ENCODE results near the gene INSR. TPM values are rescaled to one million over a fixed set of nuclear protein-coding genes. Genes with fewer than 3 reads are reported as not detected.

INSR gene
- total RNA-seq, 3 donors from 2014 or later, result 1.3 to 2.3 (median 1.6) TPM

DNA sequence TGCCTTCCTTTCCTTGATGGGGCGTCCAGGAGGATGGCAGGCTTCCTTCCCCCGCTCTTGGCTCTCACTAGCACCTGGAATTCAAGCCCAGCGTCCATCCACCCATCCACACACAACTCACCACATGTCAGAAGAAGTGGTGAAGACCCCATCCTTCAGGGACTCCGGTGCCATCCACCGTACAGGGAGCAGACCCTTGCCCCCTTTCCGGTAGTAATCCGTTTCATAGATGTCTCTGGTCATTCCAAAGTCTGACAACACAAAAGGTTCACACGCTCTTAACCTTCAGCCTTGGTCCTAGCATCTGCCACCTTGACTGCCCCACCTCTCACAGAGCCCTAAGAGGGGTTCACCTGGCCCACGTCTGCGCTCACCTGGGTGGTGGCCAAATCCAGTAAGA lies 173.7 kb downstream of the INSR start:
- ATAC-seq (no peak), DNase-seq (no peak)
- Mint-ChIP-seq H3K9me3 (no peaks in the 10 kb centered on the region), H3K27me3 (ENCODE audit: low read depth) (no peaks in the 10 kb centered on the region), H3K4me3 (no peak overlapping the region), H3K4me1 (ENCODE audit: low read depth) (no peaks in the 10 kb centered on the region), H3K36me3 (ENCODE audit: insufficient read depth) (no peaks in the 10 kb centered on the region)

DNA sequence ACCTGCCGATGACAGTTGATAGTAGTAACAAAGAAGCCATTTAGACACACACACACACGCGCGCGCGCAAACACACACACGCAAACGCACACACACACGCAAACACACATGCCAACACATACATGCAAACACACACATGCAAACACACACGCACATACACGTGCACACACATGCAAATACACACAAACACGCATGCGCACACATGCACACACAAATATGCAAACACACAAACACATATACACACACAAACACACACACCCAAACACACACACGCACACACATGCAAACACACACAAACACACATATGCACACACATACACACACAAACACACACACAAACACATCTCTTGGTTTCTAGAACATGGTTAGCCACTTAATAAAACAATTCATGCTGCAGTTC lies 174.6 kb downstream of the INSR start:
- no peaks in the 10 kb centered on the region for H3K9me3 Mint-ChIP-seq
- no peak for ATAC-seq
- no peak overlapping the region for H3K4me3 Mint-ChIP-seq
- DNase-seq, result no peak
- H3K36me3 Mint-ChIP-seq (ENCODE audit: insufficient read depth), result no peaks in the 10 kb centered on the region
- H3K4me1 Mint-ChIP-seq (ENCODE audit: low read depth), result no peaks in the 10 kb centered on the region
- no peaks in the 10 kb centered on the region for H3K27me3 Mint-ChIP-seq (ENCODE audit: low read depth)

DNA sequence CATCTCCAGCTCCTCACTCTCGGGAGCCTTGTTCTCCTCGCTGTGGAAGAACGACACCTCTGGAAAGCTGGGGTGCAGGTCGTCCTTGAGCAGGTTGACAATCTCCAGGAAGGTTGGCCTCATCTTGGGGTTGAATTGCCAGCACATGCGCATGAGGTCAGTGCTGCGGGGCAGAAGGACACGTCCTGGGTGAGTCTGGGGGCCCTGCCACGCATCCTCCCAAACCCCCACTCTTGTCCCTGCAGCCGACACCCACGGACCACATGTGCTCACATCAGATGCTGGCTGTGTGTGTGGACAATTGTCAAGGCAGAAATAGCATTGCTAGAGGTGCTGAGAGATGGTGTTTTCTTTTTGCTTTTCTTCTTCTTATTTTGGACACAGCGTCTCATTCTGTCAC lies 177.0 kb downstream of the INSR start:
- H3K9me3 Mint-ChIP-seq, result peaks cover 5% of the 10 kb centered on the region
- H3K27me3 Mint-ChIP-seq (ENCODE audit: low read depth), result peaks cover 9% of the 10 kb centered on the region
- H3K4me1 Mint-ChIP-seq (ENCODE audit: low read depth), result no peaks in the 10 kb centered on the region
- ATAC-seq (no peak), DNase-seq (no peak)
- H3K36me3 Mint-ChIP-seq (ENCODE audit: insufficient read depth), result no peaks in the 10 kb centered on the region
- H3K4me3 Mint-ChIP-seq, result no peak overlapping the region

DNA sequence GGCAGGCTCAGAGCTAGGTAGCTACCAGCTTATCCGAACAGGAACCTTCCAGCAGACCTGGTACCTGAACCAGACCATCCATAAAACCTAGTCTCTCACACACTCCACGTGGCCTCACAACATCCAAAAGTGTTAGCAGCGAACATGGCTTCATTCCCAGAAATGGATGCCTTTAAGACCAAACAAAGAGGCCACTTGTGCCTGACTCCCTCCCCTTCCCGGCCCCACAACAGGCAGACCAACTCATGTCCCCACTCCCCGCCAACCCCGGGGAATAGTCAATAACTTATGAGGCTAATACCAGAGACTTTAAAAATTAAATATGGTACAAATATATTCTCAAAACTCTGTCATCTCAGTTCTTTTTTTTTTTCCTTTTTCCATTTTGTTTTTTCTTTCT lies 178.5 kb downstream of the INSR start:
- H3K27me3 Mint-ChIP-seq (ENCODE audit: low read depth), result peaks cover 11% of the 10 kb centered on the region
- H3K9me3 Mint-ChIP-seq, result peaks cover 5% of the 10 kb centered on the region
- no peaks in the 10 kb centered on the region for H3K4me1 Mint-ChIP-seq (ENCODE audit: low read depth)
- no peaks in the 10 kb centered on the region for H3K36me3 Mint-ChIP-seq (ENCODE audit: insufficient read depth)
- no peak for DNase-seq
- no peak for ATAC-seq
- H3K4me3 Mint-ChIP-seq, result no peak overlapping the region

DNA sequence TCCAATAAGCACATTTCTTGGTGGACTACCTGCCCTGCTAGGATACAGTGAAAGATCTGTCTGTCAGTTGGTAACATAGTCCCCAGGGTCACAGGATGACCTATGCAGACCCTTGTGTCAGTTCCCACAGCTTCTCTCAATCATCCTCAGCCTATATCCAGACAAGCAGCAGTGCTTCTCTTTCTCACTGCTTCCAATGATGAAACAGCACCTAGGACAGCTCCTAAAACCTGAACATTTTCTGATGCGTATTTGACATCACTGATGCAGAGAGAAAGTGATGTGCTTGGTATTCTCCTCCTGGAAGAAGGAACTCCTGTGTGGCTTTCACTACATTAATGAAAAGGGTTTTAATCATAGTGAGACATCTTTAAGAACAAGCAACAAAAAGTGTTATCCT lies 181.0 kb downstream of the INSR start:
- DNase-seq (no peak), ATAC-seq (no peak)
- Mint-ChIP-seq H3K36me3 (ENCODE audit: insufficient read depth) (no peaks in the 10 kb centered on the region), H3K4me3 (no peak overlapping the region), H3K9me3 (peaks cover 5% of the 10 kb centered on the region), H3K4me1 (ENCODE audit: low read depth) (no peaks in the 10 kb centered on the region), H3K27me3 (ENCODE audit: low read depth) (peaks cover 11% of the 10 kb centered on the region)

DNA sequence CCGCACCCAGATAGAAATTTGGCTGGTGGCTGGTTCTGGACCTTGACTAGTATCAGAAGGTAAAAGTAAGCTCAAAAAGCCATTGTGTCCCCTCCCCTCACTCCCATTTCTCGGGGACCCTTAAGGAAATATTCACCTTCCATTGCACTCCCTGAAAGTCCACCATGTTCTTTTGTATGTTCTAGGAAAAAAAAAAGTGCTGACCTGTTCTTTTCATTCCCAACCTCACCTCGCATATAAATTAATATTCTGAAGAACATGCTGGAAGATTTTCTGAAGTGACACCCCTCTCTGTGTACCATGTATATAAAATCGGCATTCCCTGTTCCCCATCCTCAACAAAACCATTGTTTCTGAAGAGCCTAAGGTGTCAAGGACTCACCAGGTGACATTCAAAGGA lies 181.5 kb downstream of the INSR start:
- DNase-seq (no peak), ATAC-seq (no peak)
- Mint-ChIP-seq H3K4me3 (no peak overlapping the region), H3K36me3 (ENCODE audit: insufficient read depth) (no peaks in the 10 kb centered on the region), H3K9me3 (peaks cover 5% of the 10 kb centered on the region), H3K4me1 (ENCODE audit: low read depth) (no peaks in the 10 kb centered on the region), H3K27me3 (ENCODE audit: low read depth) (peaks cover 11% of the 10 kb centered on the region)

DNA sequence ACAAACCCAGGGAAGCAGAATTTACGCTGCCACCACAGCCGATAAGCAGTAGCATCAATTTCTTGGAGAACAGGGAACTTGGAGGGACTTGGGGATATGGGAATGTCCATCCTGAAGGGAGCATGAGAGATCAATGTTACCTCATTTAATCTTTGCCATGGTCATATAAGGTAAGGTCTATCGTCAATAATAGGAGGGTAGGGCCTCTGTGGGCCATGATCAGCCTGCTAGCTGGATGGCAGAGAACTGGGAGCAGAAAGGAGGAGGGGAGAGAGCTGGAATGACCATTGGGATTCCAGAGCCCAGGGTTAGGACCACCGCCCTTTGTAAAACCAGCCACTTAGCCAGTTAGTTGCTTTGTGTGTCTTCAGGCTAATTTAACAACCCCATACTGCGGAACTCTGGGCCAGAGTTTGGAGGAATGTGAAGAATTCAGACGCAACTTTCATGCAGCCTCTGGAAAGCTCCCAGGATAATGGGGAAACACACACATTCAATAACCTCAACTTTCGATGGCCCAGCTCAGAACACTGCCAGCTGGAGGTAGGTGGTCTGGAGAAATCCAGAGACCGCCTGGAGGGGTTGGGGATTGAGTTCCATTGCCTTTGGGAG lies 184.4 kb downstream of the INSR start:
- ATAC-seq (no peak), DNase-seq (no peak)
- Mint-ChIP-seq H3K36me3 (ENCODE audit: insufficient read depth) (no peaks in the 10 kb centered on the region), H3K27me3 (ENCODE audit: low read depth) (peaks cover 11% of the 10 kb centered on the region), H3K9me3 (peaks cover 5% of the 10 kb centered on the region), H3K4me3 (no peak overlapping the region), H3K4me1 (ENCODE audit: low read depth) (no peaks in the 10 kb centered on the region)

DNA sequence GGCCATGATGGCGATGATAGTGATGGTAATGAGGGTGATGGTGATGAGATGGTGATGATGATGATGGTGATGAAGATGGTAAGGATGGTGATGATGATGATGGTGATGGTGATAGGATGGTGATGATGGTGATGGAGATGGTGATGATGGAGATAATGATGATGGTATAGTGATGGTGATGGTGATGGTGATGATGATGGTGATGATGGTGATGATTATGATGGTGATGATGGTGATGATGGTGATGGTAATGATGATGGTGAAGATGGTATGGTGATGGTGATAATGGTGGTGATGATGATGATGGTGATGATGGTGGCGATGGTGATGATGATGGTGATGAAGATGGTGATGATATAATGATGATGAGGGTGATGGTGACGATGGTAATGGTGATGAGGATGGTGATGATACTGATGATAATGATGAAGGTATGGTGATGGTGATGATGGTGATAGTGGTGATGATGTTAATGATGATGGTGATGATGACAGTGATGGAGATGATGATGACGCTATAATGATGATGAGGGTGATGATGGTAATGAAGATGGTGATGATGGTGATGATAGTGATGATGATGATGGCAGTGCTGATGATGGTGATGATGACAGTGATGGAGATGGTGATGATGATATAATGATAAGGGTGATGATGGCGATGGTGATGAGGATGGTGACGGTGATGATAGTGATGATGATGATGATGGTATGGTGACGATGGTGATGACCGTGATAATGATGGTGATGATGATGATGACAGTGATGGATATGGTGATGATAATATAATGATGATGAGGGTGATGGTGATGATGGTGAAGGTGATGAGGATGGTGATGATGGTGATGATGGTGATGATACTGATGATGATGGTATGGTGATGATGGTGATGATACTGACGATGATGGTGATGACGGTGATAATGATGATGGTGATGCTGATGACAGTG lies 187.2 kb downstream of the INSR start:
- Mint-ChIP-seq H3K4me3 (no peak overlapping the region), H3K36me3 (ENCODE audit: insufficient read depth) (no peaks in the 10 kb centered on the region), H3K9me3 (no peaks in the 10 kb centered on the region), H3K27me3 (ENCODE audit: low read depth) (no peaks in the 10 kb centered on the region), H3K4me1 (ENCODE audit: low read depth) (peaks cover 4% of the 10 kb centered on the region)
- DNase-seq (no peak), ATAC-seq (no peak)

DNA sequence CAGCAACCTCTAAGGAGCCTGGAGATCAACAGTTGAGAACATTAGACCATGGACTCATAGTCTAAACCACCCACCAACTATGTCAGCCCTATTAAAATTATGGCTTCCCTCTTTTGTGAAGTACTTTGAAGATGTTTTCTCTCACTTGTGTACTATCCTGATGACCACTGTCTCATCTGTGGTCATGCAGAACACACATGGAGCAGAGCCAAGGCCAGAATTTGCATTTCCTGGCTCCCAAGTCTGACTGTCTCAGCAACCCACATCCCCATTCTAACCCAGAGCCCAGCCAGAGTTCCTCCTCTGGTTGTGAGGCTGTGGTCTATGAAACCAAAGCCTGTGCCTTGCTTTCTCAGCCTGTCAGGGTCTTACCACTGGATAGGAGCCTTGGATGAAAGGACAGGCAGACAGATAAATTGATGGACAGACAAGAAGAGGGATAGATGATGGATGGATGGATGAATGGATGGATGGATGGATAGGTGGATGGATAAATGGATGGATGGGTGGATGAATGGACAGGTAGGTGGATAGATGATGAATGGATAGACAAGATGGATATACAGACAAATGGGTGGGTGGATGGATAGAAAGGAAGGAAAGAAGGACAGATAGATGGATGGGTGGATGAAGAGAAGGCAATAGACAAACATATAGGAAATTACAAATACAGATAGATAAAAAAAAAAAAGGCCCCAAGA lies 189.3 kb downstream of the INSR start:
- Mint-ChIP-seq H3K27me3 (ENCODE audit: low read depth) (no peaks in the 10 kb centered on the region), H3K4me3 (no peak overlapping the region), H3K36me3 (ENCODE audit: insufficient read depth) (no peaks in the 10 kb centered on the region), H3K9me3 (no peaks in the 10 kb centered on the region), H3K4me1 (ENCODE audit: low read depth) (peaks cover 11% of the 10 kb centered on the region)
- no peak for DNase-seq
- ATAC-seq, result no peak

DNA sequence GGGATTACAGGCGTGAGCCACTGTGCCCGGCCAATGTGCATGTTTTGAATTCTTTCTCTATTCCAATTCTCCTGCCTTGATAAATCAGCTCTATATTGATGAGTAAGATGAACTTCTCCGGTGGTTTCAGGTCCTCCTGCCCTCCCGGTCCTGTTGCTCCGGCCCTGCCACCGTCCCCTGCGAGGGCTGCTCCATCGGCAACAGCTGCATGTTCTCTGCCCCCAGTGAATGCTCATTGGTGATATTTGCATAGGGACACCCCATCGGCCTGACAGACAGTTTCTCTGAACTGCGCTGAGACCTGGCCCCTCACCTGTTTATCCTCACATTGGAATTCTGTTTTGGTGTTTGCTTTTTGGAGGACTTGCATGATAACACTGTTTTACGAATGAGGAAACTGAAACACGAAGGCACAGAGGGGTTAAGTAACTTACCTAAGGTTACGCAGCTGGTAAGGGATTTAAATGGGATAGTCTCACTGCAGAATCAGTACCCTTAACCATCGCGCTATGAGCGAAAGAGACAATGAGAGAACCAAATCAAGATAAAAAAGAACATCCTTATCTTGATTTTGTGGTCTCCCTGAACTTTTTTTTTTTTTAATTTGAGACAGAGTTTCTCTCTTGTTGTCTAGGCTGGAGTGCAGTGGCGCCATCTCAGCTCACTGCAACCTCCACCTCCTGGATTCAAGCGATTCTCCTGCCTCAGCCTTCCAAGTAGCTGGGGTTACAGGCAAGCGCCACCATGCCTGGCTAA lies 192.5 kb downstream of the INSR start:
- H3K36me3 Mint-ChIP-seq (ENCODE audit: insufficient read depth), result peaks cover 3% of the 10 kb centered on the region
- no peaks in the 10 kb centered on the region for H3K27me3 Mint-ChIP-seq (ENCODE audit: low read depth)
- H3K4me1 Mint-ChIP-seq (ENCODE audit: low read depth), result peaks cover 20% of the 10 kb centered on the region
- H3K4me3 Mint-ChIP-seq, result peak overlapping the region; percentile 42
- no peak for ATAC-seq
- H3K9me3 Mint-ChIP-seq, result peaks cover 14% of the 10 kb centered on the region
- no peak for DNase-seq

DNA sequence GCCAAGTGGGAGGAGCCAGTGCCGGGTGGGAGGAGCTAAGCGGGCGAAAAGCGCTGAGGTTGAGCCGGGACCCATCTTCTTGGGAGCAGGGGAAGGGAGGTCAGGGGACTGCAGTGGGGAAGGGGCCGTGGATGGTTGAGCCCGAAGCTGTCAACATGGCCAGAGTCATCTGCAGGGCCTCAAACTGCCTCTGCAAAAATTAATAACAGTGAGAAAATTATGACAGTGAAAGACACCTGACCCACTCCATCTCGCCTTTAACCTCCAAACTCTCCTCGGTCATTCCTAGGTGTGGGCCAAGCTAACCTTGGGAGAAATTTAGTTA lies 194.7 kb downstream of the INSR start:
- peaks cover 20% of the 10 kb centered on the region for H3K4me1 Mint-ChIP-seq (ENCODE audit: low read depth)
- ATAC-seq (no peak), DNase-seq (no peak)
- peak overlapping the region; percentile 82 for H3K4me3 Mint-ChIP-seq
- H3K27me3 Mint-ChIP-seq (ENCODE audit: low read depth), result no peaks in the 10 kb centered on the region
- peaks cover 26% of the 10 kb centered on the region for H3K9me3 Mint-ChIP-seq
- H3K36me3 Mint-ChIP-seq (ENCODE audit: insufficient read depth), result peaks cover 8% of the 10 kb centered on the region

DNA sequence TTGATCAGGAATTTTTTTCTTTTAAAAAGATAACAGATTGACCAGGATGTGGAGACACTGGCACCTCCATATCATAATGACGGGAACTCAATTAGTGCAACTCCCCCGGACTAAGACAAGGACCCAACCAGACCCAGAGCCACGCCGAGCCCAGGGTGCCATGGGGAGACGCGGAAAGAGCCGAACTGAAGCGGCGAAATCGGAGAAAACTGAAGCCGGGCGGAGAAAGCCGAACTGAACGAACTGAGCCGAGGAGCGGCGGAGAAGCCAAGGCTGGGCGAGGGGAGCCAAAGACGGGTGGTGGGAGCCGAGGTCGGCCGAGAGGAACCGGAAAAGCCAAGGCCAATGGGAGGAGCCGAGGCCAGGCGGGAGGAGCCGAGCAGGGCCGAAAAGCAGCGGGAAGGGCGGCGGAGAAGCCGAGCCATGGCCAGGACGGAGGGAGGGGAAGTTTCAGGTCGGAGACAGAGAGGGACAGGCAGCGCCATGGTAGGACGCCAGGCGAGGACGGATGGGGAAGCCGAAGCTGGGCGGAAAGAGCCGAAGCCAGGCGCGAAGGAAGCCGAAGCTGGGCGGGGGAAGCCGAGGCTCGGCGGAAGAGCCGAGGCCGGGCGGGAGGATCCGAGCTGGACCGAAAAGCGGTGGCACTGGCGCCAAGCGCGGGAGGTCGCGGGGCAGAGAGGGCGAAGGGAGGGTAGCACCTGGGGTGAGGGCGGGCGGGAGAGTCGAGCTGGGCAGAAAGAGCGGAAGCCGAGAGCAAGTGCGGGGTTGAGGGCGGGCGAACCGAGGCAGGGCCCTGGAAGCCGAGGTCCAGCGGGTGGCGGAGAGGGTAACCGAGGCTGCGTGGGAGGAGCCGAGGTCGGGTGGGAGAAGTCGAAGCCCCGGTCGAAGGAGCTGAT lies 195.3 kb downstream of the INSR start:
- Mint-ChIP-seq H3K27me3 (ENCODE audit: low read depth) (no peaks in the 10 kb centered on the region), H3K9me3 (peaks cover 26% of the 10 kb centered on the region), H3K36me3 (ENCODE audit: insufficient read depth) (peaks cover 8% of the 10 kb centered on the region), H3K4me3 (peak overlapping the region; percentile 82), H3K4me1 (ENCODE audit: low read depth) (peaks cover 20% of the 10 kb centered on the region)
- ATAC-seq (peak; percentile 94 to 96), DNase-seq (peak; percentile 83)

DNA sequence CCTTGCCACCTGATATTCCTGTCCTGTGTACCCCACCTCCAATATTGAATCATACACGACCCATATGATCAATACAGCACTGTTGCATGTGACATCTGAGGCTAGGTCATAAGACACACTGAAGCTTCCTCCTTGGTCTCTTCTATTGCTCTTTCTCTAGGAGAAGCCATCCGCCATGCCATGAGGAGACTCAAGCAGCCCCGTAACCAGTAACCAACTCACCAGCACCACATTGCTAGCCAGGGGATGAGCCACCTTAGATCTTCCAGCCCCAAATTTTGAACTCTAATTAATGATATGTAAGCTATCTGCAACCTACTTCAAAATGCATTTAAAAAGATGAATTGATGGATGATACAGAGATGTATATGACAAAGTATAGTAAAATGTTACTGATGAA lies 196.1 kb downstream of the INSR start:
- Mint-ChIP-seq H3K4me1 (ENCODE audit: low read depth) (peaks cover 20% of the 10 kb centered on the region), H3K9me3 (peaks cover 26% of the 10 kb centered on the region), H3K36me3 (ENCODE audit: insufficient read depth) (peaks cover 8% of the 10 kb centered on the region), H3K4me3 (peak overlapping the region; percentile 82), H3K27me3 (ENCODE audit: low read depth) (no peaks in the 10 kb centered on the region)
- no peak for ATAC-seq
- DNase-seq, result no peak

Measured in activated T-cell treated with anti-CD3 and anti-CD28 coated beads, Interleukin-2, amount 50 U/mL, for 4 hours (primary cell).